Trophoblast cell (in vitro differentiated cells and primary cell): ENCODE data around the gene PRKAG3.

ENCODE experiments used
- DNase-seq, 2 donors: peaks; one replicate each; pipeline ENCODE4 v3.0.0-alpha.2; 2016
- H2AFZ ChIP-seq: 2 replicates; pipeline ENCODE4 v1.6.1; 2013; ENCODE audit warnings: low read length, moderate library complexity, mild to moderate bottlenecking; ENCODE audit not compliant: insufficient read depth, poor library complexity
- H2AK5ac ChIP-seq: 2 replicates; pipeline ENCODE4 v1.6.1; 2013; ENCODE audit warnings: mild to moderate bottlenecking, low read length
- H2BK120ac ChIP-seq: 2 replicates; pipeline ENCODE4 v1.6.1; 2013; ENCODE audit warnings: low read length, mild to moderate bottlenecking, moderate library complexity; ENCODE audit not compliant: insufficient read depth, poor library complexity
- H2BK12ac ChIP-seq: 2 replicates; pipeline ENCODE4 v1.6.1; 2013; ENCODE audit warnings: mild to moderate bottlenecking, low read length, moderate library complexity
- H2BK5ac ChIP-seq: 2 replicates; pipeline ENCODE4 v1.6.1; 2013; ENCODE audit warnings: low read length, low read depth, moderate library complexity, mild to moderate bottlenecking; ENCODE audit not compliant: poor library complexity
- H3K14ac ChIP-seq: 2 replicates; pipeline ENCODE4 v1.6.1; 2013; ENCODE audit warnings: mild to moderate bottlenecking, low read length
- H3K18ac ChIP-seq: 2 replicates; pipeline ENCODE4 v1.6.1; 2013; ENCODE audit warnings: mild to moderate bottlenecking, low read length
- H3K23ac ChIP-seq: 2 replicates; pipeline ENCODE4 v1.6.1; 2013; ENCODE audit warnings: low read length
- H3K27ac ChIP-seq: 2 replicates; pipeline ENCODE4 v1.5.1; 2013; ENCODE audit warnings: low read depth, mild to moderate bottlenecking, inconsistent platforms, low read length, moderate library complexity
- H3K27me3 ChIP-seq: 2 replicates; pipeline ENCODE4 v1.6.1; 2013; ENCODE audit warnings: inconsistent platforms, mild to moderate bottlenecking, low read length, moderate library complexity; ENCODE audit not compliant: insufficient read depth
- H3K36me3 ChIP-seq, 2 experiments: 1 replicate in 1 of 2; 2 replicates in 1 of 2; pipeline ENCODE4 v1.6.1; 2013; ENCODE audit warnings: low read length in 2 of 2, mild to moderate bottlenecking in 2 of 2, moderate library complexity in 1 of 2; ENCODE audit not compliant: insufficient read depth in 2 of 2, control insufficient read depth in 1 of 2
- H3K4ac ChIP-seq: 2 replicates; pipeline ENCODE4 v1.6.1; 2013; ENCODE audit warnings: low read depth, mild to moderate bottlenecking, low read length, moderate library complexity
- H3K4me1 ChIP-seq, 2 experiments: 1 replicate in 1 of 2; 2 replicates in 1 of 2; pipeline ENCODE4 v1.6.1; 2013; ENCODE audit warnings: low read length in 2 of 2, mild to moderate bottlenecking in 2 of 2, moderate library complexity in 1 of 2; ENCODE audit not compliant: insufficient read depth in 2 of 2, control insufficient read depth in 1 of 2
- H3K4me2 ChIP-seq: 2 replicates; pipeline ENCODE4 v1.6.1; 2013; ENCODE audit warnings: inconsistent platforms, mild to moderate bottlenecking, low read length, moderate library complexity
- H3K4me3 ChIP-seq: 2 replicates; pipeline ENCODE4 v1.5.1; 2013; ENCODE audit warnings: mild to moderate bottlenecking, low read depth, low read length, inconsistent platforms
- H3K79me1 ChIP-seq: one replicate; pipeline ENCODE4 v1.6.1; 2013; ENCODE audit warnings: low read length
- H3K79me2 ChIP-seq: 2 replicates; pipeline ENCODE4 v1.6.1; 2013; ENCODE audit warnings: low read length, mild to moderate bottlenecking; ENCODE audit not compliant: control insufficient read depth, insufficient read depth, poor library complexity
- H3K9ac ChIP-seq: 2 replicates; pipeline ENCODE4 v1.6.1; 2013; ENCODE audit warnings: mild to moderate bottlenecking, low read length
- H3K9me3 ChIP-seq: 2 replicates; pipeline ENCODE4 v1.6.1; 2013; ENCODE audit warnings: low read depth, mild to moderate bottlenecking, control low read depth, inconsistent platforms, low read length; ENCODE audit not compliant: insufficient read depth
- H4K12ac ChIP-seq: 2 replicates; pipeline ENCODE4 v1.6.1; 2013; ENCODE audit warnings: low read depth, mild to moderate bottlenecking, low read length, moderate library complexity
- H4K8ac ChIP-seq: 2 replicates; pipeline ENCODE4 v1.6.1; 2013; ENCODE audit warnings: low read depth, mild to moderate bottlenecking, low read length, moderate library complexity
- H4K91ac ChIP-seq: one replicate; pipeline ENCODE4 v1.6.1; 2013; ENCODE audit warnings: low read depth, mild to moderate bottlenecking, low read length, moderate library complexity
- WGBS: extraction: QIAGEN DNeasy Blood & Tissue Kit; methylation state at CpG from one replicate; pipeline ENCODE4 v1.1.7; 2013; ENCODE audit warnings: missing lambda C conversion rate; ENCODE audit not compliant: insufficient read length, insufficient coverage; ENCODE audit errors: extremely low coverage; 5-methylcytosine and 5-hydroxymethylcytosine counted together

PRKAG3 gene

GRCh38 chr2:218815649-218816048 lies 16.0 kb downstream of the PRKAG3 start:
- Histone ChIP-seq H3K79me1 (no peaks in the 10 kb centered on the region), H3K18ac (no peak overlapping the region), H4K91ac (no peak overlapping the region), H4K8ac (no peak overlapping the region), H3K27me3 (no peaks in the 10 kb centered on the region), H3K4me1 (no peaks in the 10 kb centered on the region), H3K27ac (no peak overlapping the region), H2BK5ac (no peak overlapping the region), H3K79me2 (no peaks in the 10 kb centered on the region), H2AK5ac (no peak overlapping the region), H2BK12ac (no peak overlapping the region), H2BK120ac (no peak overlapping the region), H4K12ac (no peak overlapping the region), H3K4me2 (no peak overlapping the region), H2AFZ (no peak overlapping the region), H3K14ac (no peak overlapping the region), H3K36me3 (no peaks in the 10 kb centered on the region), H3K23ac (no peak overlapping the region), H3K9ac (no peak overlapping the region), H3K4ac (no peak overlapping the region), H3K4me3 (no peak overlapping the region), H3K9me3 (no peaks in the 10 kb centered on the region)
- DNase-seq, result no peak
- WGBS, result no CpG with 5 or more reads among the region's 4 CpGs

GRCh38 chr2:218815244-218815637 lies 16.4 kb downstream of the PRKAG3 start:
- Histone ChIP-seq H2BK12ac (no peak overlapping the region), H3K27me3 (no peaks in the 10 kb centered on the region), H3K18ac (no peak overlapping the region), H3K79me2 (no peaks in the 10 kb centered on the region), H2BK120ac (no peak overlapping the region), H3K4ac (no peak overlapping the region), H2AK5ac (no peak overlapping the region), H3K9me3 (no peaks in the 10 kb centered on the region), H3K4me3 (no peak overlapping the region), H4K91ac (no peak overlapping the region), H3K79me1 (no peaks in the 10 kb centered on the region), H4K12ac (no peak overlapping the region), H3K27ac (no peak overlapping the region), H3K36me3 (no peaks in the 10 kb centered on the region), H3K14ac (no peak overlapping the region), H2BK5ac (no peak overlapping the region), H2AFZ (no peak overlapping the region), H3K4me2 (no peak overlapping the region), H3K23ac (no peak overlapping the region), H4K8ac (no peak overlapping the region), H3K9ac (no peak overlapping the region), H3K4me1 (no peaks in the 10 kb centered on the region)
- WGBS, result no CpG with 5 or more reads among the region's 5 CpGs
- DNase-seq, result no peak

GRCh38 chr2:218814540-218815243 lies 16.9 kb downstream of the PRKAG3 start:
- Histone ChIP-seq H4K12ac (no peak overlapping the region), H3K79me1 (no peaks in the 10 kb centered on the region), H2AK5ac (no peak overlapping the region), H3K4me2 (no peak overlapping the region), H3K36me3 (no peaks in the 10 kb centered on the region), H3K79me2 (no peaks in the 10 kb centered on the region), H2AFZ (no peak overlapping the region), H2BK12ac (no peak overlapping the region), H3K23ac (no peak overlapping the region), H3K14ac (no peak overlapping the region), H3K9ac (no peak overlapping the region), H2BK120ac (no peak overlapping the region), H4K8ac (no peak overlapping the region), H4K91ac (no peak overlapping the region), H3K4ac (no peak overlapping the region), H3K4me1 (no peaks in the 10 kb centered on the region), H2BK5ac (no peak overlapping the region), H3K9me3 (no peaks in the 10 kb centered on the region), H3K27ac (no peak overlapping the region), H3K27me3 (no peaks in the 10 kb centered on the region), H3K18ac (no peak overlapping the region), H3K4me3 (no peak overlapping the region)
- no peak for DNase-seq
- WGBS, result no CpG with 5 or more reads among the region's 13 CpGs

GRCh38 chr2:218813771-218814460 lies 17.7 kb downstream of the PRKAG3 start:
- H3K79me1 ChIP-seq, result no peaks in the 10 kb centered on the region
- DNase-seq, result no peak
- H3K9me3 ChIP-seq, result no peaks in the 10 kb centered on the region
- H3K4me1 ChIP-seq, result no peaks in the 10 kb centered on the region
- no peak overlapping the region for H3K18ac ChIP-seq
- H3K4me3 ChIP-seq, result no peak overlapping the region
- no peak overlapping the region for H2BK120ac ChIP-seq
- H2BK12ac ChIP-seq, result no peak overlapping the region
- no peak overlapping the region for H3K14ac ChIP-seq
- no peak overlapping the region for H3K4ac ChIP-seq
- H4K8ac ChIP-seq, result no peak overlapping the region
- H3K27ac ChIP-seq, result no peak overlapping the region
- no peak overlapping the region for H2BK5ac ChIP-seq
- no peak overlapping the region for H4K91ac ChIP-seq
- H2AK5ac ChIP-seq, result no peak overlapping the region
- H3K23ac ChIP-seq, result no peak overlapping the region
- no peaks in the 10 kb centered on the region for H3K27me3 ChIP-seq
- no peak overlapping the region for H3K9ac ChIP-seq
- no CpG with 5 or more reads among the region's 11 CpGs for WGBS
- no peaks in the 10 kb centered on the region for H3K36me3 ChIP-seq
- H3K4me2 ChIP-seq, result no peak overlapping the region
- H3K79me2 ChIP-seq, result no peaks in the 10 kb centered on the region
- H4K12ac ChIP-seq, result no peak overlapping the region
- H2AFZ ChIP-seq, result no peak overlapping the region
